D721Med (cell line): ENCODE data around the gene IMMP2L.

ENCODE experiments used
- DNase-seq: peaks from one replicate; pipeline ENCODE4 v3.0.0; 2011; ENCODE audit warnings: low spot score; ENCODE audit not compliant: insufficient read length
- FAIRE-seq: peaks from 2 replicates; lab custom pipeline; 2011; peaks lifted over from hg19 to GRCh38; lab: Jason Lieb, UNC
- CTCF ChIP-seq: IDR thresholded peaks from 2 replicates; pipeline ENCODE4 v1.5.1; 2012; ENCODE audit warnings: mild to moderate bottlenecking, control low read depth; ENCODE audit not compliant: insufficient read depth; ENCODE audit errors: missing control alignments

IMMP2L gene

GRCh38 chr7:111160297-111160696, 402.0 kb downstream of the IMMP2L start:
- DNase-seq (no peak), FAIRE-seq (no peak)
- TF ChIP-seq CTCF = no peak

- no peak for TF ChIP-seq CTCF
- DNase-seq = no peak
- FAIRE-seq = no peak
These were observed 402.9 kb downstream of the IMMP2L start for GRCh38 chr7:111159426-111159825.

- no peak for FAIRE-seq
- no peak for DNase-seq
- TF ChIP-seq CTCF = no peak
These were observed 411.6 kb downstream of the IMMP2L start for GRCh38 chr7:111150709-111151108.

GRCh38 chr7:111147708-111148533, 414.4 kb downstream of the IMMP2L start:
- no peak for FAIRE-seq
- DNase-seq = no peak
- TF ChIP-seq CTCF = no peak

- DNase-seq = no peak
- FAIRE-seq = no peak
- no peak for TF ChIP-seq CTCF
These were observed 416.2 kb downstream of the IMMP2L start for GRCh38 chr7:111146136-111146535.

GRCh38 chr7:111145472-111145871, 416.8 kb downstream of the IMMP2L start:
- DNase-seq (no peak), FAIRE-seq (no peak)
- no peak for TF ChIP-seq CTCF
